GM19043 (cell line): ENCODE measurements around the gene UBP1.
"Not testable (repeated sequence)": the region's sequence is repeated elsewhere in the genome, so short reads cannot be mapped to it uniquely, and the experiment has no call there.

Experiments
- ATAC-seq: cut with Tn5 transposase; IDR thresholded peaks from one replicate; pipeline ENCODE4 v1.9.1; 2021; ENCODE audit warnings: low read depth; ENCODE audit not compliant: unreplicated experiment

The UBP1 gene, protein sequence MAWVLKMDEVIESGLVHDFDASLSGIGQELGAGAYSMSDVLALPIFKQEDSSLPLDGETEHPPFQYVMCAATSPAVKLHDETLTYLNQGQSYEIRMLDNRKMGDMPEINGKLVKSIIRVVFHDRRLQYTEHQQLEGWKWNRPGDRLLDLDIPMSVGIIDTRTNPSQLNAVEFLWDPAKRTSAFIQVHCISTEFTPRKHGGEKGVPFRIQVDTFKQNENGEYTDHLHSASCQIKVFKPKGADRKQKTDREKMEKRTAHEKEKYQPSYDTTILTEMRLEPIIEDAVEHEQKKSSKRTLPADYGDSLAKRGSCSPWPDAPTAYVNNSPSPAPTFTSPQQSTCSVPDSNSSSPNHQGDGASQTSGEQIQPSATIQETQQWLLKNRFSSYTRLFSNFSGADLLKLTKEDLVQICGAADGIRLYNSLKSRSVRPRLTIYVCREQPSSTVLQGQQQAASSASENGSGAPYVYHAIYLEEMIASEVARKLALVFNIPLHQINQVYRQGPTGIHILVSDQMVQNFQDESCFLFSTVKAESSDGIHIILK

DNA sequence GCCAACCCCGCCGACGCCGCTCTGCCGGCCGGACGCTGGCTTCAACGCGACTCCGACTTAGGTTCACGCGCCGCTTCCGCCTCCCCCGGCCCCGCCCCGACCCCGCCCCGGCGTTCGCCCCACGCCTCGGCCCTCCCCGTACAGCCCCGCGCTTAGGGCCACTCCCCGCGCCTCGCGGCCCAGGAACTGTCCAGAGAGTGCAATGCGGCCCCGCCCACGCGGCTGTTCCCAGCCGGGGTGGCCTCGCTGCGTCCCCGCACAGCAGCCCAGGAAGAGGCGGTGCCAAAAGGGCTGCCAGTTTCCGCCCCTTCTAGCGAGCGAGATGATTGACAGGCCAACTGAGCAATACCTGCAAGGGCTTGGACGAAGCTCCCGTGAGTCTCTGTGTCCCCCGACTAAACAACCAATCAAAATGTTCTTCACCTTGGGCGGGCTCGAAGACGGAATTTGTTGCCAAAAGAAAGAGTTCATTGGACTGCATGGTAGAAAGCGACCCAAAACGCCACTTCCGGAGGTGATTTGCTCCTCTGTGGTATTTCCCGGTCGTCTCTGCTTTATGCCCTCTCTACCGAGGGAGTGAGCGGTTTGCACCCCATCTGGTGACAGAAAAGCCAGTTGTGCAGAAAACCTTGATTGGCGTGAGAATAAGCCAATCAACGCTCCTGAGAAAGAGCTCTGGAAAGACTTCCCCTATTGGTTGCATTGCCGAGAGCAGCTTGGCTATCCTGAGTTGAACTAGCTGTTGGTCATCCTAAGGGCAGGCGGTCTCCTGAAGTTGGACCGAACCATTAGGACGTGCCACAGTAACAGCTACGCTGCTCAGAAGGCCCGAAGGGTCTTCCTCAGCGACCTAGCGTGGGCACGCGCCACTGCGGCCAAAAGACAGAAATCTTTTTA, at the start of gene UBP1:
TSS of gene UBP1 (minus strand) at position 78 of the 897 bp plus-strand sequence. CDS start 557 bp downstream, outside the sequence.
- ATAC-seq: peak; percentile 83

DNA sequence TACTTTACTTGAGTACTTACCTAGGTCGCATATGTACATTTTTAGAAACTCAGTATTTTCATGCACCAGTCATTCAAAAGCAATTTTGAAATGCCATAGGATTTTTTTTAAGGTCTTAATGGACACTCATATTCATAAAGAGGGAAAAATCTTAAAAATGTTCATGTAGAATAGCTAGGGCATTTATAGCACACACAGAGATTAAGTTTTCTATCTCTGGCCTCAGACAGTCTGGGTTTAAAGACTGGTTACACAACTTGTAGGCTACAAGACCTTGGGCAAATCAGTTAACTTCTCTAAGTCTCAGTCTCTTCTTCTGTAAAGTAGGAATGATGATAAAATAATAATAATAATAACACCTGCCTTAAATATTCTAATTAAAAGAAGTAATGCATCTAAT, 48.5 kb upstream of the UBP1 start:
- ATAC-seq: no peak

DNA sequence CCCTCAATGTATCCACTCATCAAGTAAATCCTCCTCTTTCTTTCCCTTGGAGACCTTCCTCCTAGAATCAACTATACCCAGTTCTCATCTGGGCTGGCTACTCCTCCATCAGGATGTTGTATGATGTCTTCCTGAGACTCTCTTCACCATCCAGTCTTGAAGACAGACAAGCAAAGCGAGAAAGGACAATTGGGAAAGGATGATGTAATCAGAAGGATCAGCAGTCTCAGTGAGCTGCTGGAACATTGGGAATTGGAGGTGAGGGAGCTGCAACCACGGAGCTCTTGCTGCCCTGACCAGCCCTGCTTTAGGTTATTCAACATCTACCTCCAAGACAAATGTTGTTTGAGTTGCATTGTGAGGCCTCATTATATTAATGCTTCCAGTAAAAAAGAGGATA, 48.0 kb upstream of the UBP1 start:
- no peak for ATAC-seq

DNA sequence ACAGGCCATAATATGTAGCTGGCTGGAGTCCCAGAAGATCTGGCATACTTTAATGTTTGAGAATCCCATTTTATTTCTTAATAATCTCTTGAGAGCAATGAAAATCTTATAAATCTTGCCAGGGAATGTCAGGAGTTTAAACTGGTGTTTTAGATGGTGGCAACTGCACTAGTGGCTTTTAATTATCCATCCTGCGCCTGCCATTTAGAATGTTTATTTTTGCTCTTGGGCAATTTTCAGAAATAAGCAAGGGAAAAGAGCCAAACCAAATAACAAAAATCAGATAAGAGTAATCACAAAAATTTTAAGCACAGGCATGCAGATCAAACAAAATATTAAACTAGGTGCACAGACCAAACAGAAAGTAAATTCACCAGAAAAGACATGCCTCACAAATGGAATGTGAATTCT, 41.9 kb upstream of the UBP1 start:
- ATAC-seq: no peak

DNA sequence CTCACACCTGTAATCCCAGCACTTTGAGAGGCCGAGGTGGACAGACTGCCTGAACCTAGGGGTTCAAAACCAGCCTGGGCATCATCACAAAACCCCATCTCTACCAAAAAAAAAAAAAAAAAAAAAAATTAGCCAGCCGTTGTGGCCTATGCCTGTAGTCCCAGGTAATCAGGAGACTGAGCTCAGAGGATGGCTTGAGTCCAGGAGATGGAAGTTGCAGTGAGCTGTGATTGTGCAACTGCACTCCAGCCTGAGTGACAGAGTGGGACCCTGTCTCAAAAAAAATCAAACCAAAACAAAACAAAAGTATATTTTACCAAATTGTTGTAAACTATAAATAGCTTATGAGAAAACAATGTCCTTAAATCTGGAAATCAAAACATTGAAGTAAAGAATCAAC, 34.7 kb upstream of the UBP1 start:
- ATAC-seq: no peak

DNA sequence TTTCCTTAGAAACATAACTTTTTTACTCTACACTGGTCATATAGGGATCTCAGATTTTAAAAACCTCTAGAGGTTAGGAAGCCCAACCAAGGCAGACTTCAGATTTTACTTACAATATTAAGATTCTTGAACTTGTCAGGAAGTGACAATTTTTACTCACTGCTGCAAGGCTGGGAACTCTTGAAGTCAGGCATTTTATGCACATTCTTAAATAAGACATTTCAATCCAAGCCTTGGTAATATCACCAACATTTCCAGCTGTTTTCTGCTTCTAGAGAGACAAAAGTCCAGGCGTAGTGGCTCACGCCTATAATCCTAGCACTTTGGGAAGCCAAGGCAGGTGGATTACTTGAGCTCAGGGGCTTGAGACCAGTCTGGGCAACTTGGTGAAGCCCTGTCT, 33.6 kb upstream of the UBP1 start:
- no peak for ATAC-seq

DNA sequence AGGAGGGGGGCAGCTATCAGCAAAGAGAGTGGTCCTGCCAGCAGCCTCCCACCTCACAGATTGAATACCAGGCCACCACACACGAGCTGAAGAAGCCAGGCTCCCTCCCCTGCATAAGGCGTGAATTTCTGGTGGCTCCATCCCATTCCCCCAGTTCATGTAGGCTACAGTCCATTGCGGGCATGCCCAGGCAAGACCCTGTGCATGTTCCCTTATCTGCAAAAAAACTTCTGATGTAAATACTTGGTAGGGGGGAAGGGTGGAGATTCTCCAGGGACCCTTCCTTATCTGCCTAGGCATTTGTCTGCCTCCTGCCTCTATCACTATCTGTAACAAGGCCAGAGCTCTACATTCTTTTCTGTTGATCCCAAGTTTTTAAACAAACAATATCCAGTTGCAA, 27.6 kb upstream of the UBP1 start:
- no peak for ATAC-seq

DNA sequence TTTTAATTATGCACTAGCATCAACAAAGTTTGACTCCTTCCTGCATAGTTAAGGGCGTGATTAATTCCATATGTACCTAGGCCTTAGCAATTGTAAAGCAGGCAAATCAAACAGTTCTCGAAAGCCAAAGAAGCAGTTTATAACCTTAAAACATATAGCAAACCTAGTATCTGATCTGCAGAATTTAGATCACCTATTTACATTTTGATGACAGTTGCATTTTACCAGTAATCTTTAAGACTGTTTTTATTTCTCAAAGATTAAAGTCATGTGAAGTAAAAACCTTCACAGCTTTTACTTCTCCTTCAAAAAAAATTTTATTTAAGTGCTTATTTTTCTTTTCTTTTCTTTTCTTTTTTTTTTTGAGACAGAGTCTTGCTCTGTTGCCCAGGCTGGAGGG, 20.9 kb upstream of the UBP1 start:
- ATAC-seq: no peak

DNA sequence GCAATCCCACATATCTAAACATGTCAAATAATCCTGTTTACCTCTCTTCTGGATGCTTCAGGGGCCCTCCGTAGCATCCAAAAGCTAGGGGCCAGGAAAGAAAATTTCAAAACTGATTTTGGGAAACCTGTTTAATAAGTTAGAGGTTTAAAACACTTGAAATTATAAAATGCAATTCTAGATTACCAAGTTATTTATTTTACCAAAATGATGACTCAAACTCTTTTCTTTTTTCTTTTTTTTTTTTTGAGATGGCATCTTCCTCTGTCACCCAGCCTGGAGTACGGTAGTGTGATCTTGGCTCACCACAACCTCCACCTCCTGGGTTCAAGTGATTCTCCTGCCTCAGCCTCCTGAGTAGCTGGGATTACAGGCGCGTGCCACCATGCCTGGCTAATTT, 19.4 kb upstream of the UBP1 start:
- ATAC-seq: not testable (repeated sequence)

DNA sequence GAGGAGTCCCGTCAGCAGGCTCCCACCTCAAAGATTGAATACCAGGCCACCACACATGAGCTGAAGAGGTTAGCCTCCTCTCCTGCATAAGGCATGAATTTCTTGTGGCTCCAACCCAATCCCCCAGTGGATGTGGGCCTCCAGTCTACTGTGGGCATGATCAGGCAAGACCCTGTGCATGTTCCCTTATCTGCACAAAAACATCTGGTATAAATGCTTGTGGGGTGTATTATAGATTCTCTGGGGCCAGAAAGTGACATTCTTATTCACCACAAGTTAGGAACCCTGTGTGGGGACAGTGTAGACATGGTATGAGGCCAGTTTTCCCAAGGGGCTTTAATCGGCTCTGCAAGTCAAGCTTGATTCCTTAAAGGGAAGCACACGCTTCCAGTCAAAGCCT, 18.2 kb upstream of the UBP1 start:
- no peak for ATAC-seq

DNA sequence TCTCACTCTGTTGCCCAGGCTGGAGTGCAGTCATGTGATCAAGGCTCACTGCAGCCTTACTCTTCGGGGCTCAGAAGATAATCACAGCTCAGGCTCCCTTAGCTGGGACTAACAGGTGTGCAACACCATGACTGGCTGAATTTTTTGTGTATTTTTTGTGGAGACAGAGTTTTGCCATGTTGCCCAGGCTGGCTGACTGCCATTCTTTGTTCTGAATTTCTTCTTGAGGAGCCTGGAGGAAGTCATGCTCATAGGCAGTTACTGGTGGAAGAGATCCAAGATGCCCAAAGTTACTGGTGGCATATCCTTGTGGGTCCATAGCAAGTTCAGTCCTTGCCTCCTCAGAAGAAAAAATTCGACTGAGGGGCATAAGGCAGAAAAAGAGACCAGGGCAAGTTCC, 16.6 kb upstream of the UBP1 start:
- no peak for ATAC-seq

DNA sequence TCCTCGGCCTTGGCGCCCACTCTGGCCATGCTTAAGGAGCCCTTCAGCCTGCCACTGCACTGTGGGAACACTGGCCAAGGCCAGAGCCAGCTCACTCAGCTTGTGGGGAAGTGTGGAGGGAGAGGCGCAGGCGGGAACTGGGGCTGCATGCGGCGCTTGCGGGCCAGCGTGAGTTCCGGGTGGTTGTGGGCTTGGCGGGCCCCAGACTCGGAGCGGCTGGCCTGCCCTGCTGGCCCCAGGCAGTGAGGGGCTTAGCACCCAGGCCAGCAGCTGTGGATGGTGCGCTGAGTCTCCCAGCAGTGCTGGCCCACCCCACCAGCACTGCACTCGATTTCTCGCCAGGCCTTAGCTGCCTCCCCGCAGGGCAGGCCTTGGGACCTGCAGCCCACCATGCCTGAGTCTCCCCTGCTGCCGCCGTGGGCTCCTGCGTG, 13.1 kb upstream of the UBP1 start:
- ATAC-seq: no peak

DNA sequence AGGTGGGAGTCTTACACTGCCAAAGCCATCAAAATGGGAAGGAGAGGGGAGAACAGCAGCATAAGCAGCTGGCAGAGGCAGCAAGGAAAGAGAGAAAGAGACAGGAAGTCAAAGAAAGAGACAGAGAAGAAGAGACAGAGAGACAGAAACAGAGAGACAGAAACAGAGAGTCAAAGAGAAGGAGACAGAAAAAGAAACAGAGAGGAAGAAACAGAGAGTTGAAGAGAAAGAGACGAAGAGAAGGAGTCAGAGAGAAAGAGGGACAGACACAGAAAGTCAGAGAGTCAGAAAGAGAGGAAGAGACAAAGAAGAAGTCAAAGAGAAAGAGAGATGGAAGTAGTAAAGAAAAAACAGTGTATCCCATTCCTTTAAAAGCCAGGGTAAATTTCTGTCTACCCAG, 11.8 kb upstream of the UBP1 start:
- not testable (repeated sequence) for ATAC-seq

DNA sequence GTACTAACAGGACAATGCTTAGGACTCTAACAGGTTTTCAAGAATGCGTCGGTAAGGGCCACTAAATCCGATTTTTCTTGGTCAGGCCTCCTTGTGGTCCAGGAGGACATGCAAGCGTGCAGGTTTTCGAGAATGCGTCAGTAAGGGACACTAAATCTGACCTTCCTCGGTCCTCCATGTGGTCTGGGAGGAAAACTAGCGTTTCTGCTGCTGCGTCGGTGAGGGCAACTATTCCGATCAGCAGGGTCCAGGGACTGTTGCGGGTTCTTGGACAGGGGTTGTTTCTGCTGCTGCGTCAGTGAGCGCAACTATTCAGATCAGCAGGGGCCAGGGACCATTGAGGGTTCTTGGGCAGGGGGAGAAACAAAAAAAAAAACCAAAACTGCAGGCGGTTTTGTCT, 7.8 kb upstream of the UBP1 start:
- no peak for ATAC-seq

DNA sequence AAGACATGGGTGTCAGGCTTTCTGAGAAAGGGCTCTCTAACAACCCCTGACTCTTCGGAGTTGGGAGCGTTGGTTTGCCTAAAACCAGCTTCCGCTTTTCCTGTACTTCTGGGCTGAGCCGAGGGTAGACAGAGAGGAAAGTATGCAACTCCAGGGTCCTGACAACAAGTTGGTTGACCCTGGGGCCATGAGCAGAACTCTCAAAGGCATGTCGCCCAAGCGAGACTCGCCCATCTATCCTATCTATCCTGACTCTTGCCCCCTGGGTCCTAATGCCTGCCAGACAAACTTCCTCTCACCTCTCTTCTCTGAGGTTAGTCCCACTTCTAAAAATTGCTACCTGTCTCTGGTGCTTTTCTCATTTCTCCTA, 7.0 kb upstream of the UBP1 start:
- not testable (repeated sequence) for ATAC-seq

DNA sequence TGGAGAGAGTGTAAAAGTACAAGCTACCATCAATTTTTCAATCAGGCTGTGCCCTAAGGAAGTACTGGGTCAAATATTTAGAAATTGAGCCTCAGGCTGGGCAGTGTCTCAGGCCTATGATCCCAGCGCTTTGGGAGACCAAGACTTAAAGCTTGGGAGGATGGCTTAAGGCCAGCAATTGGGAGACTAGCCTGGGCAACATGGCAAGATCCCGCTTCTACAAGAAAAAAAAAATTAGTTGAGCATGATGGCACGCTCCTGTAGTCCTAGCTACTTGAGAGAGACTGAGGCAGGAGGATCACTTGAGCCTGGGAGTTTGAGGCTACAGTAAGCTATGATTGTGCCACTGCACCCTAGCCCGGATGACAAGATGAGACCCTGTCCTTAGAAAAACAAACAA, 2.0 kb upstream of the UBP1 start:
- ATAC-seq: no peak

DNA sequence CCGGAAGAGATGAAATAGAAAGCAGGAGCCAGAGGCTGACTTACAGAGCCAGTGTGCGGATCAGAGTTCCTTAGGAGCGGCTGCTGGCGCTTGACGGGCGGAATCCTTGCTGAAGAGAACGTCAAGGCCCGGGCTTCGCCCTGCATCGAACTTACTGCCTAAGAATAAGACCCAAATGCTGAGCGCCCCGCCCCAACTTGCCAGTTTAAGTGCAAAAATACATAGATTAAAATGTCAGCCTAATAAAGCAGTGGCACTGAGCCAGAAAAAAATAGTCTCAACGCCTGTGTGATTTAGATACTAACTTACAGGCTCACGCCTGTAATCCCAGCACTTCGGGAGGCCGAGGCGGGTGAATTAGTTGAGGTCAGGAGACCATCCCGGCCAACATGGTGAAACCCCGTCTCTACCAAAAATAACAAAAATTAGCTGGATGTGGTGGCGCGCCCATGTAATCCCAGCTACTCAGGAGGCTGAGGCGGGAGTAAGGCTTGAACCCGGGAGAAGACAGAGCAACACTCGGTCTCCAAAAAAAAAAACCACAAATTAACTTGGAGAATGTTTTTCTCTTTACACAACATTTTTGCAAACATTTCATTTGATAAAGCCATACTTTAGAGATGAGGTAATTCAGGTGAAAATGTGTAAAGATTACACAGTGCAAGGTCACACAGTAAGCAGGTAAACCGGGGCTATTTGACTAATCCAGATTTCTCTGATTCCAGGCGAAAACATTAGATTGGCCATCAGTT, 1.2 kb upstream of the UBP1 start:
- ATAC-seq: peak; percentile 3

DNA sequence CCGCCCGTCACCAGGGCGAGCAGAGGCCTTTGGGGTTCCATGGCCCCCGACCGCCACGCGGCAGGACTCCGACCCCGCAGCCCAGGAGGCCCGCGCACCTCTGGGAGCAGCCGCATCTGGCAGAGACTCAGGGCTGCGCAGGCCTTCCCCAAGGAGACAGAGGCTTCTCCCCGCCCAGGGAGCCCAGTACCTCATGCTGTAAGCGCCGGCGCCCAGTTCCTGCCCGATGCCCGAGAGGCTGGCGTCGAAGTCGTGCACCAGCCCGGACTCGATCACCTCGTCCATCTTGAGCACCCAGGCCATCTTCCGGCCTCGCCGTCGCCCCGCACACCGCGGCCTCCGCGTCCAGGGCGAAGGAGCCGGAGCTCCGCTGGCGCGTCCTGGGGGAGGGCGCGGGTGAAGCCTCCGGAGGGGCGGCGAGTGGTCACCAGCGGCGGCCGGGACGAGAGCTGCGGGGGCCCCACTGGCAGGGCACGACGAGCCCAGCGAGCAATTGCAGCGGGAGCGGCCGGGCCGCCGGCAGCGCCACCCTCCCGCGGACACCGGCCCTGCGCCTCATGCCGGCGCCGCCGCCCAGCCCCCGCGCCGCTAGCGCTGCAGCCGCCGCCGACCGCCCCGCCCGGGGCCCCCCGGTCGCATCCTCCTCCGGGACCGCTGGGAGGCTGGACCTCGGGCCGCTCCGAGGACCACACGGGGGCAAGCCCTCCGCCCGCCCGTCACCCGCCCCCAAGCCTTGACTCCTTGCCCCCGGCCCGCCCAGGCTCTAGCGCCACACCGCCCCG, 468 bp downstream of the UBP1 start:
- peak; percentile 4 for ATAC-seq

DNA sequence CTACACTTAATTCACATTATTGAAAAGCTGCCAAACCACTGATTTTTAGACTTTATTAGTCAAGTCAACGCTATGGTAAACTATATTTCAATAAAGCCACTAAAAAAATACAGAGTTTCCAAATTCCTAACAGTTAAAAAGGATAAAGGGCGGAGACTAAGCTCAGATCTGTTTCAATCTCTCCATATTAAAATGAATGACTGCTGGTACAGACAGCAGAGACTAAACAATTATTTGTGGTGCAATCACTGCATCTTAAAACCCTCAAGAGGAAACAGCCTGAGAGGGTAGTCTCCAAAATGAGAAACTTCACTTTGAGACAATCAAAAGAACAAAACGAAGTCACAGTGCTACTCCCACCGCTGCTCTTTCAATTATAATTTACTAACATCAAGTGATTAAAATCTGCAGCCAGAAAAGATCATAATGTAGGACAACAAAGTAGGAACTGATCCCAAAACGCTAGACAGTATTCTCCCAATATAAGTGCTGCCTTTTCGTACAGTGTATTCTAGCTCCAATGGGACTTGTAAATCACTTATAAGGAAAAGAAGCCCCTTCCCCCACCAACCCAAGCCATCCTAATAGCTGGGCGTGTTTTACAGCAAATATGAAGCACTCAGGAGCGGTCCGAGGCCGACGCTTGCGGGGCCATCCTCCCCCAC, 1.2 kb downstream of the UBP1 start:
- no peak for ATAC-seq
